PFSK-1 (cell line): ENCODE data around the gene PKMYT1.

Experiments used
- FOXP2 ChIP-seq: optimal IDR thresholded peaks from 2 replicates; pipeline ENCODE3; 2011; ENCODE audit warnings: borderline replicate concordance, control low read depth, inconsistent platforms; ENCODE audit not compliant: insufficient read depth; ENCODE audit errors: extremely low read length, extremely low read depth
- POLR2AphosphoS5 ChIP-seq: IDR thresholded peaks from 2 replicates; pipeline ENCODE4 v1.6.1; 2012; ENCODE audit warnings: low read depth, mild to moderate bottlenecking, control low read depth, low read length, moderate library complexity
- REST ChIP-seq, 2 experiments: IDR thresholded peaks; 2 replicates each; pipeline versions ENCODE4 v1.6.1 to v1.8.0; 2011 to 2012; ENCODE audit warnings: low read depth in 2 of 2, low read length in 2 of 2, control low read depth in 1 of 2, inconsistent platforms in 1 of 2, mild to moderate bottlenecking in 1 of 2, moderate library complexity in 1 of 2; ENCODE audit not compliant: insufficient read depth in 1 of 2
- SIN3A ChIP-seq: IDR thresholded peaks from 2 replicates; pipeline ENCODE4 v1.6.1; 2012; ENCODE audit warnings: mild to moderate bottlenecking, low read length, moderate library complexity, borderline replicate concordance; ENCODE audit not compliant: insufficient read depth
- TAF1 ChIP-seq: IDR thresholded peaks from 2 replicates; pipeline ENCODE4 v1.6.1; 2012; ENCODE audit warnings: low read length, control low read depth, borderline replicate concordance; ENCODE audit not compliant: insufficient read depth

The PKMYT1 gene

GRCh38 chr16:3019594-3020246 is 39.5 kb upstream of the PKMYT1 start:
- TF ChIP-seq REST (IDR thresholded peaks at IDR 0.05; ENCODE audit: insufficient read depth in 1 of 2, low read depth in 2 of 2, low read length in 2 of 2) (no peak), SIN3A (no peak), FOXP2 (no peak), TAF1 (no peak), POLR2AphosphoS5 (no peak; the same call in 1 of the 2 replicates)

- no peak for TF ChIP-seq FOXP2
- no peak for TF ChIP-seq SIN3A
- TF ChIP-seq REST (IDR thresholded peaks at IDR 0.05; ENCODE audit: insufficient read depth in 1 of 2, low read depth in 2 of 2, low read length in 2 of 2), result no peak
- no peak for TF ChIP-seq TAF1
- TF ChIP-seq POLR2AphosphoS5, result no peak
Observed at GRCh38 chr16:3017794-3018506, 37.7 kb upstream of the PKMYT1 start, which contains the start of gene CLDN6. CLDN6 (minus strand) TSS chr16:3018183; CDS start chr16:3016021, 2,162 bp downstream.

GRCh38 chr16:3017344-3017743 is 37.1 kb upstream of the PKMYT1 start:
- TF ChIP-seq POLR2AphosphoS5 (no peak), TAF1 (no peak), FOXP2 (no peak), REST (IDR thresholded peaks at IDR 0.05; ENCODE audit: insufficient read depth in 1 of 2, low read depth in 2 of 2, low read length in 2 of 2) (no peak), SIN3A (no peak)

GRCh38 chr16:3015865-3016521 is 35.7 kb upstream of the PKMYT1 start:
- no peak for TF ChIP-seq TAF1
- no peak for TF ChIP-seq FOXP2
- no peak for TF ChIP-seq SIN3A
- TF ChIP-seq REST (IDR thresholded peaks at IDR 0.05; ENCODE audit: insufficient read depth in 1 of 2, low read depth in 2 of 2, low read length in 2 of 2), result no peak
- TF ChIP-seq POLR2AphosphoS5, result no peak
